ENCODE data around the gene EFCAB7.

DNA sequence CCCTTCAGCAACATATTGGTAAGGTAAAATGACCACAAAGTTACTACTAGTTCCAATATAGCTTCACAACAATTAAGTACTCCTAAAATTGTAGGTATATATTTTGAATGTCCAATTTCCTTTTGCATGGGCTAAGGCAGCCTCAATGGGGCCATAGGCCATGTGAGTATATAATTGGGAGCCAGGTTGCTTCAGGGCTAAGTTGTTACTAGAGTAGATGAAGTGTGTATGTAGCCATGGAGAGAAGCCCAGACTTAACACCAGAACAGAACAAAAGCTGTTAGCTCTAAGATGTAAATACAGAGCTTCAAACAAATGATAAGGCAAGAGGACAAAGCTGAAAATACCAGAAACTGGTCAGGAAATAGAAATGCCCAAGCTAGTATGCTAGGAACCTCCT lies 16.5 kb upstream of the EFCAB7 start:
- TF ChIP-seq, protein P1, sequence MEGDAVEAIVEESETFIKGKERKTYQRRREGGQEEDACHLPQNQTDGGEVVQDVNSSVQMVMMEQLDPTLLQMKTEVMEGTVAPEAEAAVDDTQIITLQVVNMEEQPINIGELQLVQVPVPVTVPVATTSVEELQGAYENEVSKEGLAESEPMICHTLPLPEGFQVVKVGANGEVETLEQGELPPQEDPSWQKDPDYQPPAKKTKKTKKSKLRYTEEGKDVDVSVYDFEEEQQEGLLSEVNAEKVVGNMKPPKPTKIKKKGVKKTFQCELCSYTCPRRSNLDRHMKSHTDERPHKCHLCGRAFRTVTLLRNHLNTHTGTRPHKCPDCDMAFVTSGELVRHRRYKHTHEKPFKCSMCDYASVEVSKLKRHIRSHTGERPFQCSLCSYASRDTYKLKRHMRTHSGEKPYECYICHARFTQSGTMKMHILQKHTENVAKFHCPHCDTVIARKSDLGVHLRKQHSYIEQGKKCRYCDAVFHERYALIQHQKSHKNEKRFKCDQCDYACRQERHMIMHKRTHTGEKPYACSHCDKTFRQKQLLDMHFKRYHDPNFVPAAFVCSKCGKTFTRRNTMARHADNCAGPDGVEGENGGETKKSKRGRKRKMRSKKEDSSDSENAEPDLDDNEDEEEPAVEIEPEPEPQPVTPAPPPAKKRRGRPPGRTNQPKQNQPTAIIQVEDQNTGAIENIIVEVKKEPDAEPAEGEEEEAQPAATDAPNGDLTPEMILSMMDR (IDR thresholded peaks at IDR 0.05) = no peak
- no peak for TF ChIP-seq POLR2A (IDR thresholded peaks at IDR 0.05)
